Embryonic facial prominence (tissue), 1 donor: ENCODE data around the gene TLCD2.
"Not testable (repeated sequence)": the region's sequence is repeated elsewhere in the genome, so short reads cannot be mapped to it uniquely, and the experiment has no call there.

Source experiments
- DNase-seq: peaks from one replicate; pipeline ENCODE4 v3.0.0-alpha.2; 2016; ENCODE audit errors: extremely low spot score

TLCD2 gene

GRCh38 chr17:1736348-1737281 is 26.4 kb upstream of the TLCD2 start:
- DNase-seq, result no peak

DNA sequence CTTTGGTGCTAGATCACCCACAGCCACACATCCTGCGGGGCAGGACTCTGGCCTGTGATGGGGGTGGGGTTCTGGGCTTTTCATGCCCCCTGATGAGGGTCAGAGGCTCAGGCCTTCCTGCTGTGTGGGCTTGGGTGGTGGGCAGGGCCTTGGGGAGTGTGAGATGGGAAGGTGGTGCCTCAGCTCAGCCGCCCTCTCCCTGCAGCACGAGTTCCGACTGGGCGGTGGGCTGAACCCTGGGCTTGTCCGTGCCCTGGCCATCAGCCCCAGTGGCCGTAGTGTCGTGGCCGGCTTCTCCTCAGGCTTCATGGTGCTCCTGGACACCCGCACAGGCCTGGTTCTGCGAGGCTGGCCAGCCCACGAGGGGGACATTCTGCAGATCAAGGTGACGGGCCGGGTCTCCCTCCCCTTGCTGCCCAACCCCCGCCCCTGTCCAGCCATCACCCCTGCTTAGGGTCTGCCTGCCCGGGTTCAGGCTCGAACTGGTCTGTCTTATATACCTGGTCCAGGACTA is 25.7 kb upstream of the TLCD2 start:
- DNase-seq, result no peak

GRCh38 chr17:1735418-1735817 is 25.2 kb upstream of the TLCD2 start:
- no peak for DNase-seq

DNA sequence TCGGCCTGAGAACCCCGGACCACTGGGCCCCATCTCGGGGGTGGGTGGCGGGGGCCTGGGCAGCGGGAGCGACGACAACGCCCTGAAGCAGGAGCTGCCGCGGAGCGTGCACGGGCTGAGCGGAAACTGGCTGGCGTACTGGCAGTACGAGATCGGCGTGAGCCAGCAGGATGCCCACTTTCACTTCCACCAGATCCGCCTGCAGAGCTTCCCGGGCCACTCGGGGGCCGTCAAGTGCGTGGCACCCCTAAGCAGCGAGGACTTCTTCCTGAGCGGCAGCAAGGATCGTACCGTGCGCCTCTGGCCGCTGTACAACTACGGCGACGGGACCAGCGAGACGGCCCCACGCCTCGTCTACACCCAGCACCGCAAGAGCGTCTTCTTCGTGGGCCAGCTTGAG is 23.6 kb upstream of the TLCD2 start:
- no peak for DNase-seq

DNA sequence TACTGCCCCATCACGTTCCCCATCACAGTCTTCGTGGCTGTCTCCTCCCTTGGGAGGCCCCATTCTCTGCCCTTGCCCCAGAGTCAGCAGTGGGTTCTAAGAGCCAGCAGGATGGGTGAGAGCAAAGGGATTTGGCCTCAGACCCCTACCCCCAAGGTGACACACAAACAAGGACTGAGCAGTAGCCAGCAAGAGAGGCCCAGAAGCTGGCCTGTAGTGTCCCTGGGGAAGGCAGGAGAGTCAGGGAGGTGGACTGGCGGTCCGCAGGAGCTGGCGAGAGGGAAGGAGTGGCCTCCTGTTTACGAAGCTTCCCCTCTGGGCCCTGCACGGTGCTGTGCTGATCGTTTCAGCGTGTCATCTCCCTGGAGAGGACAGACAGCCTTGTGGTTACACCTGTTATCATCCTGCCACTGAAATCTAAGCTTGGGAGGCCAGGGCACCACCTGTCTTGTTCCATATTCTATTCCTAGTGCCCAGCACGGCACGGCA is 22.7 kb upstream of the TLCD2 start:
- no peak for DNase-seq

DNA sequence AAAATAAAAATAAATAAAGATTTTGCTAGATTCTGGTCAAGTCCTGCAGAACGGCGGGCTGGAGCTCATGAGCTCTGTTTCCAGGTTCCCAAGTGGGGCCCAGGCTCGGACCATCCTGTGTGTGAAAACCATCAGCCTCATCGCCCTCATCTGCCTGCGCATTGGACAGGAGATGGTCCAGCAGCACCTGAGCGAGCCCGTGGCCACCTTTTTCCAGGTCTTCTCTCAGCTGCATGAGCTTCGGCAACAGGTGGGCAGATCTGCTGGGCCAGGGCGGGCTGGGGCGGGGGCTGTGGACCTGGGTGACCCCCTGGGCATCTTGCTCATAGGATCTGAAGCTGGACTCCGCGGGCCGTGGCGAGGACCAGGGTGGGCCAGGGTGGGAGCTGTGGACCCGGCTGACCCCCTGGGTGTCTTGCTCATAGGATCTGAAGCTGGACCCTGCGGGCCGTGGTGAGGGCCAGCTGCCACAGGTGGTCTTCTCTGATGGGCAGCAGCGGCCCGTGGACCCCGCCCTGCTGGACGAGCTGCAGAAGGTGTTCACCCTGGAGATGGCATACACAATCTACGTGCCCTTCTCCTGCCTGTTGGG is 22.2 kb upstream of the TLCD2 start:
- DNase-seq, result no peak

DNA sequence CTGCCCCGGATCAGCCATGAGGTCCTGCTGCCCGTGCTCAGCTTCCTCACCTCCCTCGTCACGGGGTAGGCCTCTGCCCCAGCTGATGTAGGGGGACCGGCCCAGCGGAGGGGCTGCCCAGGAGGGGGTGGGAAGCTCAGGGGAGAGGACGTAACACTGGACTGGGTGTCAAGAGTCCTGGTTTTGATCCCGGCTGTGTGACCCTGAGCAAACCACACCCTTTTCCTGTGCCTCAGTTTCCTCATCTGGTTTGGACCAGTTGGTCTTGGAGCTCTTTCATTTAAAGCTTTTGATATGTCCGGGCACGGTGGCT is 21.0 kb upstream of the TLCD2 start:
- no peak for DNase-seq

GRCh38 chr17:1730326-1731193 is 20.4 kb upstream of the TLCD2 start:
- DNase-seq, result no peak

- no peak for DNase-seq
Observed at GRCh38 chr17:1729966-1730325, 19.8 kb upstream of the TLCD2 start.

DNA sequence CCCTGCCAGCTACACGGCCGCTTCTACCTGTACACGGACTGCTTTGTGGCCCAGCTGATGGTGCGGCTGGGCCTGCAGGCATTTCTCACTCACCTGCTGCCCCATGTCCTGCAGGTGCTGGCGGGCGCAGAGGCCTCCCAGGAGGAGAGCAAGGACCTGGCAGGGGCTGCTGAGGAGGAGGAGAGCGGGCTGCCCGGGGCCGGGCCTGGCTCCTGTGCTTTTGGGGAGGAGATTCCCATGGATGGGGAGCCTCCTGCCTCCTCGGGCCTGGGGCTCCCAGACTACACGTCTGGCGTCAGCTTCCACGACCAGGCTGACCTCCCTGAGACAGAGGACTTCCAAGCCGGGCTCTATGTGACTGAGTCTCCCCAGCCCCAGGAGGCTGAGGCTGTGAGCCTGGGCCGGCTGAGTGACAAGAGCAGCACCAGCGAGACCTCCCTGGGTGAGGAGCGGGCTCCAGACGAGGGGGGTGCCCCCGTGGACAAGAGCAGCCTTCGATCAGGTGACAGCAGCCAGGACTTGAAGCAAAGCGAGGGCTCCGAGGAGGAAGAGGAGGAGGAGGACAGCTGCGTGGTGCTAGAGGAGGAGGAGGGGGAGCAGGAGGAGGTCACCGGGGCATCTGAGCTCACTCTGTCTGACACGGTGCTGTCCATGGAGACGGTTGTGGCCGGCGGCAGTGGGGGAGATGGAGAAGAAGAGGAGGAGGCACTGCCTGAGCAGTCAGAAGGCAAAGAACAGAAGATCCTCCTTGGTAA is 17.9 kb upstream of the TLCD2 start:
- no peak for DNase-seq

- DNase-seq, result no peak
Observed at GRCh38 chr17:1727258-1727789, 17.1 kb upstream of the TLCD2 start.

DNA sequence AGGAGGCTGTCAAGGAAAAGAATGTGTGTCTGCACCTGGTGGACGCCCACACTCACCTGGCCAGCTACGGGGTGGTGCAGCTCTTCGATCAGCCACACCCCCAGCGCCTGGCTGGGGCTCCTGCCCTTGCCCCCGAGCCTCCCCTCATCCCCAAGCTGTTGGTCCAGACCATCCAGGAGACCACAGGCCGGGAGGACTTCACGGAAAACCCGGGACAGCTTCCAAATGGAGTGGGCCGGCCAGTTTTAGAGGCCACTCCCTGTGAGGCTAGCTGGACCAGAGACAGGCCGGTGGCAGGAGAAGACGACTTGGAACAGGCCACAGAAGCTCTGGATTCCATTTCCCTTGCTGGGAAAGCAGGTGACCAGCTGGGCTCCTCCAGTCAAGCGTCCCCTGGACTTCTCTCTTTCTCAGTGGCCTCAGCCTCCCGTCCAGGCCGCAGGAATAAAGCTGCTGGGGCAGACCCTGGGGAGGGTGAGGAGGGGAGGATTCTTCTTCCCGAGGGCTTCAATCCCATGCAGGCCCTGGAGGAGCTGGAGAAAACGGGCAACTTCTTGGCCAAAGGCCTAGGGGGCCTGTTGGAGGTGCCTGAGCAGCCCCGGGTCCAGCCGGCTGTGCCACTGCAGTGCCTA is 16.6 kb upstream of the TLCD2 start:
- no peak for DNase-seq

DNA sequence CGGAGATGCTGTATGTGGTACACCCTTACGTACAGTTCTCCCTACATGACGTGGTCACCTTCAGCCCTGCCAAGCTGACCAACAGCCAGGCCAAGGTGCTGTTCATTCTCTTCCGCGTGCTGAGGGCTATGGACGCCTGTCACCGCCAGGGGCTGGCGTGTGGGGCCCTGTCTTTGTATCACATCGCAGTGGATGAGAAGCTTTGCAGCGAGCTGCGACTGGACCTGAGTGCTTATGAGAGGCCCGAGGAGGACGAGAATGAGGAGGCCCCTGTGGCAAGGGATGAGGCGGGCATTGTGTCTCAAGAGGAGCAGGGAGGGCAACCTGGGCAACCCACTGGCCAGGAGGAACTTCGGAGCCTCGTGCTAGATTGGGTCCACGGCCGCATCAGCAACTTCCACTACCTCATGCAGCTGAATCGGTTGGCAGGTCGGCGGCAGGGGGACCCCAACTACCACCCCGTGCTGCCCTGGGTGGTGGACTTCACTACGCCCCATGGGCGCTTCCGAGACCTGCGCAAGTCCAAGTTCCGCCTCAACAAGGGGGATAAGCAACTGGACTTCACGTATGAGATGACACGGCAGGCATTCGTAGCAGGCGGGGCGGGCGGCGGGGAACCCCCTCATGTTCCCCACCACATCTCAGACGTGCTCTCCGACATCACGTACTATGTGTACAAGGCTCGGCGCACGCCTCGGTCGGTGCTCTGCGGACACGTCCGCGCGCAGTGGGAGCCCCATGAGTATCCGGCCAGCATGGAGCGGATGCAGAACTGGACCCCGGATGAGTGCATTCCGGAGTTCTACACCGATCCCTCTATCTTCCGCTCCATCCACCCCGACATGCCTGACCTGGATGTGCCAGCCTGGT is 15.7 kb upstream of the TLCD2 start:
- DNase-seq, result no peak

- DNase-seq, result no peak
Observed at GRCh38 chr17:1724869-1725641, 14.9 kb upstream of the TLCD2 start.

GRCh38 chr17:1724351-1724868 is 14.2 kb upstream of the TLCD2 start, which contains the start of gene WDR81:
WDR81 (plus strand) TSS chr17:1724704; CDS start chr17:1724960, 256 bp downstream.
- peak; percentile 57 for DNase-seq

DNA sequence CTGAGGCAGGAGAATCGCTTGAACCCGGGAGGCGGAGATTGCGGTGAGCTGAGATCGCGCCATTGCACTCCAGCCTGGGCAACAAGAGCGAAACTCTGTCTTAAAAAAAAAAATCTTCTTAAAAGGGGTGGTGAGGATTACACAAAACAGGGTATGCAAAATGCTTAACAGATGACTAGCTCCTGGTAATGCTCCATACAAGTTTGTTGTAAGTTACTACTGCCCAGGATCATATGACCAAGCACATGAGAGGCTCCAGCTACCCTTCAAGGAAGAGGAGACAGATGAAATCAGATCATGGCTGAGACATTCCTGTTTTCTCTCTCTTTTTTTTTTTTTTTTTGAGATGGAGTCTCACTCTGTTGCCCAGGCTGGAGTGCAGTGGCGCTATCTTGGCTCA is 11.8 kb upstream of the TLCD2 start:
- not testable (repeated sequence) for DNase-seq

DNA sequence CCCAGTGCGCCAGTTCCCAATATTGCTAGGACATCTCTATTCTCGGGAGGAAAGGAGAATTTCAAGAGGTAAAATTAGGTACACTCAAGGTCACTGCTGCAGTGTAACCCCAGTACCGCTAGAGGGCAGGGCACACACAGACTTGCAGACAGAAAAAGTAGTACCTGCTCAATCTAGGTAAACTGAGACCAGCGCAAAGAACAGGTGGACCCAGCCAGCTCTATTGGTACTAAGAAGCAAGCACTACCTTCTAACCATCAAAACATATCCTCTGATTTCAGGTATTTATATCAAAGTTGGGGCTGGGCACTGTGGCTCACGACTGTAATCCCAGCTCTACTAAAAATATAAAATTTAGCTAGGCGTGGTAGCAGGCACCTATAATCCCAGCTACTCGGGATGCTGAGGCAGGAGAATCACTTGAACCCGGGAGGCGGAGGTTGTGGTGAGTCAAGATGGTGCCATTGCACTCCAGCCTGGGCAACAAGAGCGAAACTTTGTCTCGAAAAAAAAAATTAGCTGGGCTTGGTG is 10.7 kb upstream of the TLCD2 start:
- DNase-seq, result no peak
